ENCODE results near the gene CCDC192. TPM values are rescaled to one million over a fixed set of nuclear protein-coding genes. Genes with fewer than 3 reads are reported as not detected.
"Not testable (repeated sequence)": the region's sequence is repeated elsewhere in the genome, so short reads cannot be mapped to it uniquely, and the experiment has no call there.

The CCDC192 gene
- total RNA-seq, 1 donor from 2014 or later, result not detected

DNA sequence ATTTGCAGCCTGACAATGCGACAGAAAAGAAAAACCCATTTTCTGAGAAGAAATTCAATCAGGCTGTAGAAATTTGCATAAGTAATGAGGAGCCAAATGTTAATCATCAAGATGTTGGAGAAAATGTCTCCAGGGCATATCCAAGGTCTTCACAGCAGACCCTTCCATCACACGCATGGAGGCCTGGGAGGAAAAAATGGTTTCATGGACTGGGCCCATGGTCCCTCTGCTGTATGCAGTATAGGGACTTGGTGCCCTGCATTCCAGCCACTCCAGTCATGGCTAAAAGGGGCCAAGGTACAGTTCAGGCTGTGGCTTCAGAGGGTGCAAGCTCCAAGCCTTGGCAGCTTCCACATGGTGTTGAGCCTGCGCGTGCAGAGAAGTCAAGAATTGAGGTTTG lies 73.3 kb downstream of the CCDC192 start:
- H3K9me3 ChIP-seq, result no peaks in the 10 kb centered on the region
- no peaks in the 10 kb centered on the region for H3K36me3 ChIP-seq
- no peaks in the 10 kb centered on the region for H3K4me1 ChIP-seq
- H3K27ac ChIP-seq, result no peak overlapping the region
- H3K4me3 ChIP-seq, result no peak overlapping the region
- DNase-seq (ENCODE audit: extremely low spot score in 2 of 2), result no peak
- TF ChIP-seq POLR2A (IDR thresholded peaks at IDR 0.05), result no peak
- no peak for TF ChIP-seq POLR2AphosphoS5 (IDR thresholded peaks at IDR 0.05; ENCODE audit: insufficient read depth in 1 of 2, low read depth in 1 of 2)
- no peak for TF ChIP-seq CTCF (IDR thresholded peaks at IDR 0.05)
- no peaks in the 10 kb centered on the region for H3K27me3 ChIP-seq
- intact Hi-C loops (cut with DNase I), result no loop called here

DNA sequence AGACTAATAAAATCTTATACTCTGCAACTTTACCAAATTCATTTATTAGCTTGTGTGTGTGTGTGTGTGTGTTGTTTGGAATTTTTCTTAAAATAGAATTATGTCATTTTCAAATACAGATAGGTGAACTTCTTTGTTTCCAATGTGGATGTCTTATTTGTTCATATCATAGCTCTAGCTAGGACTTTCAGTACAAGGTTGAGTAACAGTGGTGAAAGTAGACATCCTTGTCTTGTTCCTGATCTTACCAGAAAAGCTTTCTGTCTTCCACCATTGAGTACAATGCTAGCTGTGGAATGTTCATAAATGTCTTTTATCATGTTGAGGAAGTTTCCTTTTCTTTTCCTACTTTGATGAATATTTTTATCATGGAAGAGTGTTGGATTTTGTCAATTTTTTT lies 74.8 kb downstream of the CCDC192 start:
- Histone ChIP-seq H3K27me3 (no peaks in the 10 kb centered on the region), H3K36me3 (no peaks in the 10 kb centered on the region), H3K27ac (no peak overlapping the region), H3K4me1 (no peaks in the 10 kb centered on the region), H3K4me3 (no peak overlapping the region), H3K9me3 (no peaks in the 10 kb centered on the region)
- intact Hi-C loops (cut with DNase I), result no loop called here
- TF ChIP-seq POLR2A (IDR thresholded peaks at IDR 0.05) (no peak), CTCF (IDR thresholded peaks at IDR 0.05) (no peak), POLR2AphosphoS5 (IDR thresholded peaks at IDR 0.05; ENCODE audit: insufficient read depth in 1 of 2, low read depth in 1 of 2) (no peak)
- DNase-seq (ENCODE audit: extremely low spot score in 2 of 2), result no peak

- H3K4me1 ChIP-seq; intact Hi-C loops (cut with DNase I); H3K9me3 ChIP-seq; DNase-seq (ENCODE audit: extremely low spot score in 2 of 2); H3K27ac ChIP-seq; H3K36me3 ChIP-seq; H3K4me3 ChIP-seq; H3K27me3 ChIP-seq: not testable (repeated sequence)
Observed at GRCh38 chr5:127782450-127782849, 79.3 kb downstream of the CCDC192 start.

DNA sequence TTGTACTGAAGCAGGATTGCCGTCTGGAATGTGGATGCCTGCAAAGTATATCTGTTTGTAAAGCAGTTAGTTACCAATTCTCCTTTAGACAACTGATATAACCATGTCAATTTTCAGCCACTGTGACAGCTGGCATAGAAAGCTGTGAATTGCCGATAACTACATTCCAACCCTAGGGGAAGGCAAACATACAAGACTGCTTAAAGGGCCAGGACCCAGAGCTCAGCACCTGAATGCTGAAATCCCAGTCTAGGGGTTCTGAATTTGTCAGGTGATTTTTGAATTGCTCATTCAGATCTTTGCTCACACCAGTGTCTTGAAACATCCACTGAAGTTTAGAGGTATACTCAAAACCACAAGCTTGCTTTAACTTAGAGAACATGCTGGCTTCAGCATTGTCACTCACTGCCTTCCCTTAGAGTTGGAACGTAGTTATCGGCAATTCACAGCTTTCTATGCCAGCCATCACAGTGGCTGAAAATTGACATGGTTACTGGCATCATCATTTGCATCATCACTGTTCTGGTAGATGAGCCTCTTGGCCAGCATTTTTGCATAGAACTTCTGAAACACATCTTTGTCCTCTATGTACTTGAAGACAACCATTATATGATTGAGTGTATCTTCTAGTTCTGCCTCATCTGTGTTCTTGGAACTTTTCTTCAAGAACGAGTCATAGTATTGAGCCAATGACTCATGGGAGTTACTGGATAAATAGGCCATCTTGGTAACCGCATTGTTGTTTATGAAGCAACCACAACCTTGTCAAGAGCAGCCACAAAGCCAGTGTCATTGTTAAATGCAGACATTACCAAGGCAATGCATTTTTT lies 82.1 kb downstream of the CCDC192 start:
- Histone ChIP-seq H3K9me3 (no peaks in the 10 kb centered on the region), H3K4me3 (no peak overlapping the region), H3K4me1 (no peaks in the 10 kb centered on the region), H3K36me3 (no peaks in the 10 kb centered on the region), H3K27ac (no peak overlapping the region), H3K27me3 (no peaks in the 10 kb centered on the region)
- TF ChIP-seq POLR2A (IDR thresholded peaks at IDR 0.05) (no peak), POLR2AphosphoS5 (IDR thresholded peaks at IDR 0.05; ENCODE audit: insufficient read depth in 1 of 2, low read depth in 1 of 2) (no peak)
- DNase-seq (ENCODE audit: extremely low spot score in 2 of 2), result no peak
- intact Hi-C loops (cut with DNase I), result no loop called here

DNA sequence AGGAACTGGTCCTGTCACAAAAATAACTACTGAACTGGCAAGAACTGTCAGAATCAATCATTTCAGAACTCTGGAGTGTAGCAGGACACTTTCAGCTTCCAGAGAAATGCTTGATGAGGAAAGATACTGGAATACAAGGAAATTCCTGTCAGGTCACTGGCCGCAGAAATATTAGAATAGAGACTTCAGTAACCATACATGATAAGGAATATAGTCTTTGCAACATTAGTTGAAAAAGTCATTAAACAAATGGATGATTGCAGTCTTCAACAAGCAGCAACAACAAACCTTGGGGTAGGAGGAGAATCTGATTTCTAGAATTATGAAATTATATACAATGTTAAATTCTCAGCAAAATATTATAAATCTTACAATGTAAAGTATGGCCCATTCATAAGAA lies 88.2 kb downstream of the CCDC192 start:
- Histone ChIP-seq H3K27ac (no peak overlapping the region), H3K4me3 (no peak overlapping the region), H3K4me1 (no peaks in the 10 kb centered on the region), H3K36me3 (no peaks in the 10 kb centered on the region), H3K27me3 (no peaks in the 10 kb centered on the region), H3K9me3 (no peaks in the 10 kb centered on the region)
- TF ChIP-seq POLR2AphosphoS5 (IDR thresholded peaks at IDR 0.05; ENCODE audit: insufficient read depth in 1 of 2, low read depth in 1 of 2) (no peak), CTCF (IDR thresholded peaks at IDR 0.05) (no peak), POLR2A (IDR thresholded peaks at IDR 0.05) (no peak)
- no peak for DNase-seq (ENCODE audit: extremely low spot score in 2 of 2)
- intact Hi-C loops (cut with DNase I), result no loop called here

- intact Hi-C loops (cut with DNase I); H3K36me3 ChIP-seq; H3K9me3 ChIP-seq; H3K4me3 ChIP-seq; H3K27me3 ChIP-seq; H3K27ac ChIP-seq; H3K4me1 ChIP-seq; DNase-seq (ENCODE audit: extremely low spot score in 2 of 2): not testable (repeated sequence)
Observed at GRCh38 chr5:127791908-127792307, 88.7 kb downstream of the CCDC192 start.

Measured in vagina (tissue), 2 donors.